HG02870 (cell line): ENCODE results near the gene VOPP1.
"Not testable (repeated sequence)": the region's sequence is repeated elsewhere in the genome, so short reads cannot be mapped to it uniquely, and the experiment has no call there.

Experiments
- ATAC-seq: cut with Tn5 transposase; IDR thresholded peaks from one replicate; pipeline ENCODE4 v1.9.1; 2021; ENCODE audit warnings: mild to moderate bottlenecking, moderate library complexity; ENCODE audit not compliant: unreplicated experiment

Gene VOPP1

DNA sequence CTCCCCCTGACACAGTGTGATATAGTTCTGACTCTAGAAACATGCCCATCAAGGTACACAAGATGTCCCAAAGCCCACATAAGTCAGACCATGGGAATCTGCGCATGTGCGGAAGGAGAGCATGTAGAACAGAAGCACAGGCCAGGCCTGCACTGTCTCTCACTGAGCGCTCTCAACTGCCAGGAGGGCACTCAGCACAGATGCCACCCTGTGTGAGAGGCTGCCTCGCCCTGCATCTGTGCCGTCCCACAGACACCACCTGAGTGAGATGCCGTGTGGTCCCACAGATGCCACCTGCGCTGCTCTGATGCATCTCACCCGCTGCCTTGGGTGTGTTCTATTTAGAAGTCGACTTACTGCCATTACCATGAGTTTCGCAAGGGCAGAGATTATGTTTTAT is 98.4 kb downstream of the VOPP1 start:
- no peak for ATAC-seq

DNA sequence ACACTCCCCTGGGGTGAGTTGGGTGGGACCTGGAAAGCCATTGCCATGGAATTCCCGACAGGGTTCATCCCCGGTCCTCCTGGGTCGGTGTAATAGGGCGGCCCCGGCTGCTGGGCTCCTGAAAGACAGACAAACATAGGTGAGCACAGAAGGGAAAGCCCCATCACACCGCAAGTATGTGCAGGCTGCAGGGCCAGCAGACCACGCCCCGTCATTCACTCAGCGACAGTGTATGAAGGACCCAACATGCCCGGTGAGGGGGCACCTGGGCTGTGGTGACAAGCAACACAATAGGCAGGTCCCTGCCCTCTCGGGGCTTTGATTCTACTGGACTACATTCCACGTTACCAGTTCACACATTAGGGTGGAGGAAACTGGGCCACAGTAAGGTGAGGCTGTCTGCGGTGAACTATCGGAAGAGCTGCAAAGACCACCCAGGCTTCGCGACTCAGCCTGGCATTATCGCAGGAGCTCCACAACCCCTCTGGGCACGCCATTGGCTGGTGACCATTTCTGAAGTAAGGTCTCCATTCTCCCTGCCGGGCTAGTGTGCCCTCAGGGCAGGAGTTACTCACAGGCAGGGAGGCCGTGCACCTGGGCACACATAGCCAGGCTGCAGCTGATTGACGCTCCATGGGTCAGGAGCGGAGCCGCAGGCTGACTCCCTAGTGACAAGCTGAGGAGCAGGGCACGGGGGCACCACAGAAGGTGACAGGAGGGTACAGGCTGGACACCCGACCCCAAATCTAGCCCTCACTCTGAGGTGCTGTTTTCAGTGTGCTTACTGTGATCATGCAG is 99.2 kb downstream of the VOPP1 start:
- no peak for ATAC-seq

DNA sequence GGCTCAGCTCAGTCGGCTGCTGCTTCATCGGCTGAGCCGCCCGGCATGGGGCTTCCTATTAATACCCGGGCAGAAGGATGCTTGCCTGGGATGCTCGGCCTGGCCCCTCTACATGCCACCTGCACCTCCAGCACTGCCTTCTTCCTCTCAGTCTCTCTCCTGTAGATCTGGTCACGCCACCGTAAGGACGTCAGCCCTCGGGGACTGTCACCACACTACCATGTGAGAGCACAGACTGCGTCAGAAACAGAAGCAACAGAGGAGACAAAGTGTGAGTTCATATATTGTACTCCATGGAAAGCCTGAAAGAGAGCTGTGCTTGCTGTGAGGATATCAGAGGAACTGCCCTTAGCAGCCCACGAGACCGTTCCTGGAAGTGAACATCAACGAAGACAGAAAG is 99.9 kb downstream of the VOPP1 start:
- not testable (repeated sequence) for ATAC-seq

DNA sequence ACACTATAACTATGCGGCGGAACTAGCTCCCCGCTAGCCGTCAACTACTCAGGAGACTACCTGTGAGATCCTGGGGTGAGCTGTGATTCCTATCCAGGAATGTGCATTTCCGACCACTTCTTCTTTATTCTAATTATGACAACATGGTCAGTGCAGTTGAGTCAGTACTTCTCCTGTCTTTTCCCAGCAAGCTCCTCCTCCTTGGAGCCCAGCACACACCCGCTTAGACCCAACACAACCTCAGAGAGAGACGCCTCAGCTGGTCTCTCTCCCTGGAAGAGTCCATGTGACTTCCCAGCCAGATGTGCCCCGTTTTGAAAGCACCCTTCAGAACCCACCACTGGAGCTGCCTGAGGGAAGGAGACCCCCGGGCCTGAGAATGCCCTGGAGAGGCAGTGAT is 100.7 kb downstream of the VOPP1 start:
- not testable (repeated sequence) for ATAC-seq

DNA sequence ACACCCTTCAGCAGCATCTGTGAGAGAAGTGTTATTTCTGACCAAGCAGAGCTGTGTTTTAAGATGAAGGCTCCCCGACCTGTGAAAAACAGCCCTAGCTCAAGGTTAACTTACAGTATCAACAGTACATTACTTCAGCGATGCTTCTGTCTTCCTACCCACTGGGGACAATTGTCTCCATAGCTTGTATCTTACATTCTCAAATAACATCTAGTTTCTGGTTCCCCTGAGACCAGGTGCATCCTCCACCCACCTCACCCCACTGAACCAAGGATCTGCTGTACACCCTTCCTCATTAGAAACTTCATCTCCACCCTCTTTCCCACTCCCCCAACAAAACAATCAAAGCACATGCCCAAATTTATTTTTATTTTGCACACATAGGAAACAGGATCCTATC is 102.0 kb downstream of the VOPP1 start:
- ATAC-seq = no peak

DNA sequence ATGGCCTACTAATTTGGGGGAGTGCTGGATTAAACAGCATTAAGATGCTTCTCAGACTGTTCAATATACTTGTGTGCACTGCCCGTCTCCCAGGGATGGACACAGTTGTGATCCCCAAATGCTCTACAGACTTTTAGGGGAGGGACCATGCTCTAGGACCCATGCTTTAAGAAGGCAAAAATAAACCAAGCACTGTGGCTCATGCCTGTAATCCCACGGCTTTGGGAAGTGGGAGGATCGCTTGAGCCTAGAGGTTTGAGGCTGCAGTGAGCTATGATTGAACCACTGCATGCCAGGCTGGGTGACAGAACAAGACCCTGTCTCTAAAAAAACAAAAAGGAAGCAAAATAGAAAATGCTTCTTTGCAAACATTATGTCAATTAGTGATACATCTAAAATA is 102.6 kb downstream of the VOPP1 start:
- no peak for ATAC-seq

DNA sequence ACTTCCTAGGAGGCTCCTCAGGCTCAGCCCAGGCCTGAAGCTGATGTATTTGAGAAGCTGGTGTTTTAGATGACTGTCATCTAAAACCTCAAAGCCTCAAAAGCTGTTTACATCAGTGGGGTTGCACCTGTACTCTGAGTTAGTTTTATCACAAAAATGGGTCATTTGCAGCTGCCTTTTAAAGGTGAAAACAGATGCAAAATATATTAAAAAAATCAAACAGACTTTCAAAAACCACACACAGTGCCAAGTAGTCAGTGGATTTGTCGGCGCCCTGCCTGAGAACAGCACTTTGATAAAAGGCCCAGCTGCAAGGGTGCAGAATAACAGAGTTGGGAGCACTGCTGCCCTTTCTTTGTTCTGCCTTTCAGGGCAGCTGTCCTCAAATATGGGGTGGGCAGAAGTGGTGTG is 103.0 kb downstream of the VOPP1 start:
- ATAC-seq = no peak

DNA sequence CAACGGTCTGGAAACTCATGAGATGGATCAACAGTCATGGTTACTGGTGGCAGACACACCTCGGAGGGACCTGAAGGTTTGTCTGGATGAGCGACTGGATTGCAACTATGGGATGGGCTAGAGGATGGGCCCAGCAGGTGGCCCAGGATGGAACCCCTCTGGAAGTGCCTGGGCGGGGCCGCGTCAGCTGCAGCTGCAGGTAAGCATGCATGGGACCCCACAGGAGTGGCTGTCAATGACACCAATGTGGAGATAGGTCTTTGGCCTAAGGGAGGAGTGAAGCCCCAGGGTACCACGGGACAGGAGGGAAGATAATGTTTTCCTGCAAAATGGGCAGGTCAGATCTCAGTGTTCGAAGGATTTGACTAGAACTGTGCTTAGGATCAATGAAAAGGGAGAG is 103.8 kb downstream of the VOPP1 start:
- ATAC-seq = no peak

DNA sequence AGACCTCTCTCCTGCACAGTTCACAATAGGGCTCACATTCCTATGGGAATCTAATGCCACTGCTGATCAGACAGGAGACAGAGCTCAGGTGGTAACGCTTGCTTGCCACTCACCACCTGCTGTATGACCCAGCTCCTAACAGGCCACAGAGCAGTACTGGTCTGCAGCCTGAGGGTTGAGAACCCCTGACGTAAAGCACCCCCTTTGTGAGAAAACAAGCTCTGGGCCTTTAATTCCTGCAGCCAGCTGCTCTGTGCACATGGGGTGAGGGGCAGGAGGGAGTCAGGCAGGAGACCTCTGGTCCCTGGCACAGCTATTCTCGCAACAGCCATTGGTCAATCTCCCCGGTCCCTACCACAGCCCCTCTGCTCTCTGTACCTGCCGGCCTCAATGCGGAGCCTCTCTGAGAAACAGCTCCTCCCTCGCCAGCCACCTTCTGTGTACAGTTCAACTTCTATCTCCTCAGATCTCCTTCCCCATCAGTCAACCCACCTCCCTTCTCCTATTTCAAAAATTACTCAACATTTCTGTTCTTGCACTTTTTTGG is 105.2 kb downstream of the VOPP1 start:
- no peak for ATAC-seq

DNA sequence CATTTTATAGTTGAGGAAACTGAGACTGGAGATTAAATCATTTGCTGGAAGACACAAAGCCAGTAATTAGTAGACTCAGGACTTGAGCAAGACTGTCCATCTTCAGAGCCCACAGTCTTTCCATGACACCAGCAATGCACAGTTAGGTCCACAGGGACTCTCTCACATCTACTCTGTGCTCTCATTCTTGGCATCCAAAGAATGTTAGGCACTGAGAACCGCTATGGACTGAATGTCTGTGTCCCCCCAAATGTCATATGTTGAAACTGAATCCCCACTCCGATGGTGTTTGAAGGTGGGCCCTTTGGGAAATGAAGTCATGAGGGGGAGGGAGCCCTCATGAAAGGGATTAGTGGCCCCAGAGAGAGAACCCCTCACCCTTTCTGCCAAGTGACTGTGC is 106.6 kb downstream of the VOPP1 start:
- ATAC-seq = no peak

DNA sequence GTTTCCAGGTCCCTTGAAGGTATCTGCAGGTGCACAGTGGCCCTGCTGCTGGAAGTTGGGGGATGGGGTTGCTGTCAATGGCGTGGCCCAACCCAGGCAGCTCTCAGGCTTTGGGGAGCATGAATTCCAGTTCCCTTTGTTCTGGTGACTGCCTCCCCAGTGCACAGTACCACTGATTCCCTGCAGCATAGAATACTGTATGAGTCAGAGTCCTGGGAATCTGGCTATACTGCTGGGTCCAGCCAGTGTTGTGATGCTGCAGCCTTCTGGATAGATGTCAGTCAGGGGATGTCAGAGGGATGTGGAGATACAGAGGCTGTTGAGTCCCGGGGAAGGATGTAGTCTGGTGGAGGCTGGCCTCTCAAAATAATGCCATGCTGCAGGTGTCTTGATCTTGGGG is 107.9 kb downstream of the VOPP1 start:
- no peak for ATAC-seq

DNA sequence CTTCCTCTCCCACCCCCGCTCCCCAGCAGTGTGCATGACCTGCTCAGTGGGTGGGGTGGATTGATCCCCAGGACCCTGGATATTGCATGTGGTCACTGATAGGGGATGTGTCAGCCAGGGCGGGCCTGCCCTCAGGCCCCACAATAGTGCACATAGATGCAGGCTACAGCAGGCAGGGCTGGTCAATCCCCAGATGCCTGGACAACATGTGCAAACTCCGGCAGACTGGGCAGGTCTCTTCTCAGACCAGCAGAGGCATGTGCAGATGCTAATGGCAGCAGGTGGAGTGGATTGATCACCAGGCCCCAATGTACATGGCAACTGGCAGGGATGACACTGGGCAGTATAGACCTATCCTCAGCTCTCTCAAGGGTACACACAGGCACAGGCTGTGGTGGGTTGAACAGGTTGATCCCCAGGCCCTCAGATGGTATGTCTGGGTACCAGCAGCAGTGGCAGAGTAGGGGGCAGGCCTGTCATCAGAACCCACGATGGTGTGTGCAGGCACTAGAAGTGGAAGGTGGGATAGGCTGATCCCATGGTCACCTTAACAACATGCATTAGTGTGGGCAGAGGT is 108.5 kb downstream of the VOPP1 start:
- no peak for ATAC-seq

DNA sequence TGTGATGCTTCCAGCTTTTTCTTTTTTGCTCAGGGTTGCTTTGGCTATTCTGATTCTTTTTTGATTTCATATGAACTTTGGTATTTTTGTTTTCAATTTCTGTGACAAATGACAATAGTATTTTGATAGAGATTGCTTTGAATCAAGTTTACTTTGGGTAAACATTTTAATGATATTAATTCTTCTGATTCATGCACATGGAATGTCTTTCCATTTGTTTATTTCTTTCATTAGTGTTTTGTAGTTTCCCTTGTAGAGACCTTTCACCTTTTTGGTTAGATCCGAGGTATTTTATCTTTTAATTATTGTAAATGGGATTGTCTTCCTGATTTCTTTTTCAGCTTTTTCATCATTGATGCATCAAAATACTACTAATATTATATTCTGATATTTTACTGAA is 114.0 kb downstream of the VOPP1 start:
- no peak for ATAC-seq

DNA sequence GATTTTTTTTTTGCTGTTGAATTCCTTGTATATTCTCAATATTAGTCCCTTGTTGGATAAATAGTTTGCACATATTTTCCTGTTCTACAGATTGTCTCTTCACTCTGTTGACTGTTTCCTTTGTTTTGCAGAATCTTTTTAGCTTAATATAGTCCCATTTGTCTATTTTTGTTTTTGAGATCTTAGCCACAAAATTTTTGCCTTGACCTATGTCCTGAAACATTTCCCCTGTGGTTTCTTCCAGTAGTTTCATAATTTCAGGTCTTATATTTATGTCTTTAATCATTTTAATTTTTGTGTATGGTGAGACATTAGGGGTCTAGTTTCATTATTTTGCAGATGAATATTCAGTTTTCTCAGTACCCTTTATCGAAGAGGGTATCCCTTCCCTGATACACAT is 114.5 kb downstream of the VOPP1 start:
- ATAC-seq = no peak

DNA sequence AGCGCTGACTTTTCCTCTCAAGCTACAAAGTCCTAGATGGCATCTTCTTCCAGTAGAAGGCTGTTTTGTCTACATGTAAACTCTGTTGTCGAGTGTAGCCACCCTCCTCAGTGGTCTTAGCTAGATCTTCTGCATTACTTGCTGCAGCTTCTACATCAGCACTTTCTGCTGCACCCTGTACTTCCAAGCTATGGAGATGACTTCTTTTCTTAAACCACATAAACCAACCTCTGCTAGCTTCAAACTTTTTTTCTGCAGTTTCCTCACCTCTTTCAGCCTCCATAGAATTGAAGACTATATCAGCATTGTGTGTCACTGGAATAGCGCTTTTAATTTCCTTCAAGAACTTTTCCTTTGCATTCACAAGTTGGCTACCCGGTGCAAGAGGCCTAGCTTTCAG is 119.3 kb downstream of the VOPP1 start:
- ATAC-seq = no peak

DNA sequence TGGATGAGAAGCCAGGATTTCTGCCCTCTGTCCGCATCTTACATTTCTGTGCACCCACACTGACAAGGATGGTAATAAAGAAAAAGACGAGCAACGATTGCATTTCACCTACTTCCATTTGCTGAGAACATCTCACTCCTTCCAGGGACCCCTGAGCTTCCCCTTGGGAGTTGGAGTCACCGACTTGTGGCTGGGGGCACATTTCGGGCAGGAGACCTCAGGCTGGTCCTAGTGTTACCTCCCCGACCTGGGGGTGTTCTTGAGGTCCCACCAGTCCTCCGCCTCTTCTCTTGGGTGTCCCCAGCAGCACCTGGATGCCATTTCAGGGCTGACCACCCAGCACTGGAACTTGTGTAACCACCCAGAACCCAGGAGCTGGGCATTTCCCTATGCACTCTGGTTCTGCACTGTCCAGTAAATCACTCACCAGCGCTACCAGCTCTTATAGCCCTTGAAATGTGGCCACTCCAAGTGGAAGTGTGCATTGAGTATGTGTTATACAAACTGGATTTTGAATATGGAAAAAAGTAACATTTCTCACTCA is 122.2 kb downstream of the VOPP1 start:
- ATAC-seq = no peak

DNA sequence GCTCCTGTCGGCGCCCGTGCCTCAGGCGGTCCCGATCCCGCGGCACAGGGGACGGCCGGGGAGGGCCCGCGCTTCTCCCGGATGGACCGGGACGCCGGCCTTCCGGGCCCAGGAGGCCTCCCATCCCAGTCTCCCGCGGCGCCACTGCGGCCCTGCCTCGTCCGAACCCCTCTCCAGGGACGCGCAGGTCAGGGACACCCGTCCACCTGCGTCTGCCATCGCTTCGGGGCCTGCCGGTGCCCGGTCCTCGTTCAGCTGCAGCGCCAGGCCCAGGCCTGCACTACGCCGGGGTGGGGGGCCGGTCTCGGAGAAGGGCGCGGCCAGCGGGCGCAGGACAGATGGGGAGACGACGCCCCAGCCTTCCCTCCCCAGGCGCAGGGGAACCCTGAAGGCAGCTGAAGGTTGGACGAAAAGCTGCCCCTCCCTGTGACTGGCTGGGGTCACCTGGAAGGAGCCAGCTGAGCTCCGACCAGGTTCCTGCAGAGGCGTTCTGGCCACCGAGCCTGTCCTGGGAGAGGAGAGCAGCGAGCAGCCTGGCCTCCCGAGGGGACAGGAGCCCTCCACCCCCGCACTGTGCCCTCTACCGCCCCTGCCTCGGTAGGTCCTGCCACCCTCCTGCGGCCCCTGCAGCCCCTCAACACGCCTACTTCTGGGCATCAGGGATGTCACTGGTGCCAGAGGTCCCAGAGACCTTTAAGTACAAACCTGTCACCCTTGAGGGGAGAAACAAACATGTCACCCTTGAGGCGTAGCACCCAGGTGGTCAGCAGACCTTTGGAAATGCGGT is 122.9 kb downstream of the VOPP1 start:
- ATAC-seq = no peak

DNA sequence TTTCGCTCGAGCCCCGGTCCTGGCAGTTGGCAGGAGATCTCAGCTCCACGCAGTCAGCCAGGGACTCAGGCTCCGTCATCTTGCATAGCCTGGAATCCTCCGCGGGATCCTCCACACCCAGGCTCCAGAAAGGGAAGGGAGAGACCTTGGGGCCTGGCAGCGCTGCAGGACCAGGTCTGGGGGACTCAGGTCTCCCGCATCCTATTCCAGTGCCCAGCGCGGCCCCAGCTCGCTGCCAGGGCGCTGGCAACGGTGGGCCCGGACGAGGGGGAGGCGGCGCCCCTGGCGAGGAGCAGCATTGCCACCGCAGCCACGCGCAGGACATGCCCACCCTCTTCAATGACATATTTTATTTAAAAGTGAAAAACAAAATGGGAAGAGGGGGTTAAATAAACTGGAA is 123.8 kb downstream of the VOPP1 start:
- ATAC-seq = no peak

DNA sequence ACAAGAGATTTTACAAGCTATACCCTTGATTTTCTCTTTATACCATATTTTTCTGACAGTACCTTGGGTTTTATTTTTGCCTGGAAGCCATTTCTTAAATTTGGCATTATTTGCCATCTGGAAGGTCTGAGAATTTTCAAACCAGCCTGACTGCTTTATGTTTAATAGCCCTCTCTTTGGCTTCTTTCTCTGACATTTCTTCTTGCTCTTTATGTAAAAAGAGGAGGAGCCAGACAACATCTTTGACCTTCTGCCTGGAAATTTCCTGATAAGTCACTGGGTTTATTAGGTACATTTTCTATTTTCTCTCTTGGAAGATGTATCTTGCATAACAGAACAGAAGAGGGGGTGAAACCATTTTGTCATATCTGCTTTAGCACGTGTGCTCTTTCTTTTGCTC is 127.5 kb downstream of the VOPP1 start:
- no peak for ATAC-seq

DNA sequence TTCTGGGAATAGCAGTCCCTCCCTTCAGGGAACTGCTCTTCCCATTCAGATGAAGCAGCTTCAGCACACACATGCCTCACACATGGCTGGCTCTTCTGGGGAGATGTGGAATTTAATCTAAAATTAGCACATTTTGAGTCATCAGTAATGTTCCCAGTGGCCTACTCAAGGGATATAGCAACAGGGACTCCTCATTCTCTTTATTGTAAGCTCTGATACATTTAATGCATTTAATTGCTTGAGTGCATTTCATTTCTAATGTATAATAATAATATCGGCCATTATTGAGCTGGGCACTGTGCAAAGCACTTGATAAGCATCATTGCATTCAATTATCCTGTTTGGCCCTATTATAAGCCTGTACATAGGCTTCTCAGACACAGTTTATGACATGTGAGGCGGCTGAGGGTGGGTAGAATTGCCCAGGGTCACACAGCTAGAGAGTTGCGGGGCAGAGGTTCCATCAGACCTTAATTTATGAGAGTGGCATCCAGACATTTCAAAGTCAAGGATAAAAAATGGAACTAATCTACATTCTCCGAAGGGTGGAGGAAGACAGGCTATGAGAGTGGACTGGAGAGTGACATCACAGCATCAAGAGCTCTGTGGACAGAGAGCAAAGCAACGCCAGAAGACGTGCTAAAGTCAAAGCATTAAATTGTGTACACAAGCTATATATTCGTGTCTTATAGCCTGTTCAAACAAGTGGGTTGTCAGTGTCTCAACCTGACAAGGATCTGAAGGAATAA is 130.4 kb downstream of the VOPP1 start:
- no peak for ATAC-seq

DNA sequence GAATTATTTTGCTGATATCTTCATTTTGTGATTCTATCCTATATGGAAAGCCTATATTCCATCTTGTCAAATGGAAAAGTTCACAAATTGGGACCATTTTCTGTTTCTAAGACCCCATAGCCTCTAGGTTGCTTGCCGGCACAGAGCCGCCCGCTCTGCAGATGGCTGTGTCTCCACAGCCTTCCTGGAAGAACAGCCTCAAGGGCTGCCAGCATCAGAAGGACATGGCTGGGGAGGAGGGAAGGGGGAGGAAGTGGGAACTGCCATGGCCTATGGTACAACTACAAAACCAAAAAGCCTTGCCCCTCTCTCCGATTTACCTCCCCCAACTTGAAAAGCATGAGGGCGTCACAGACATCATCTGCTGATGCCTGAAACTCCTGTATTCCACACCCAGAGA is 131.3 kb downstream of the VOPP1 start:
- ATAC-seq = no peak
